ENCODE results near the gene SH2B2. TPM values are rescaled to one million over a fixed set of nuclear protein-coding genes. Genes with fewer than 3 reads are reported as not detected.

The SH2B2 gene
- total and polyA plus RNA-seq, 2 experiments from 2014 or later, result 5.6 to 21.9 TPM

DNA sequence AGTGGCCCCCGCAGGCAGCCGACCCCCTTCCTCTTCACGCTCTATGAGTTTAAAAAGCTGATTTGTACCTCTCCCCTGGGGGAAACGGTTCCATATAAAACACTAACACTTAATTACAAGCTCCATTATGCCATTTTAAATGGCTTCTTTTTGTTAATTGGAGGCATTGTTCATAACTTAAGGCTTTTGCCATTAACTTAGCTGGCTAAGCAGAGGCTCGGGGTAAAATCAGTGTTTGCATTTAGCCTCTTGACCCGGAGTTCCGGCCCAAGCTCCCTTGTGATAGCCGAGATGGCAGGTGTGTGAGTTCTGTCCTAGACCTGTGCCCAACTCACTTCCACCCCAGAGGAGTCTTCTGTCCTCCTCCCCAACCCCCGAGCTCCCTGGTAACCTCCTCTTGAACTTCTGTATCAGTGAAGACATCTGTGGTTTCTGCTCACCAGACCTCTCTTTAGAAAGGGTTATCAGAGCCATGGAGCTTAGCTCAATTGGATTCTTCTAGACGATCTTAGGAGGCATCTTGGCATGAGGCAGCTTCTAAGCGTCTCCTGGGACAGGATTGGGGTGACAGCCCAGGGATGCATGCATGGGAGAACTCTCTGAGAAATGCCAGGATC lies 34.2 kb upstream of the SH2B2 start:
- Histone ChIP-seq H3K4me2 (no peak overlapping the region), H3K36me3 (ENCODE audit: insufficient read depth) (peaks cover 8% of the 10 kb centered on the region; the same call in 1 of the 2 replicates), H3K9me2 (ENCODE audit: insufficient read depth) (no peaks in the 10 kb centered on the region), H3K27ac (ENCODE audit: low read depth) (no peak overlapping the region), H3K4me1 (ENCODE audit: insufficient read depth) (peaks cover 13% of the 10 kb centered on the region; the same call in 1 of the 2 replicates), H3K27me3 (ENCODE audit: insufficient read depth) (no peaks in the 10 kb centered on the region), H3K79me2 (replicated peaks; ENCODE audit: insufficient read depth) (no peaks in the 10 kb centered on the region), H3F3A (replicated peaks; ENCODE audit: low read depth) (peaks cover 20% of the 10 kb centered on the region), H4K20me1 (replicated peaks; ENCODE audit: insufficient read depth) (no peaks in the 10 kb centered on the region), H2AFZ (no peak overlapping the region), H3K4me3 (no peak overlapping the region)
- Mint-ChIP-seq H3K27ac (no peak overlapping the region), H3K36me3 (ENCODE audit: low read depth) (peaks cover 11% of the 10 kb centered on the region), H3K9me3 (no peaks in the 10 kb centered on the region), H3K4me1 (peaks cover 15% of the 10 kb centered on the region), H3K4me3 (no peak overlapping the region), H3K27me3 (ENCODE audit: insufficient read depth, low read depth, poor library complexity) (peaks cover 17% of the 10 kb centered on the region)
- ATAC-seq (no peak), DNase-seq (ENCODE audit: low spot score) (no peak)
- no peak for TF ChIP-seq CTCF (conservative IDR thresholded peaks at IDR 0.05; ENCODE audit: low read depth in 2 of 2)
- no peak for TF ChIP-seq EZH2phosphoT487 (IDR thresholded peaks at IDR 0.05; ENCODE audit: unreplicated experiment)
- TF ChIP-seq STAT1 (IDR thresholded peaks at IDR 0.05; ENCODE audit: unreplicated experiment), result no peak
- no peak for TF ChIP-seq NANOG (IDR thresholded peaks at IDR 0.05; ENCODE audit: borderline replicate concordance)
- no peak for TF ChIP-seq ZNF462 (CRISPR knock-in tag; IDR thresholded peaks at IDR 0.05)

All from GM23338 (cell line).